Airway epithelial cell (primary cell): Measurements from ENCODE around the gene RAD1. TPM values are rescaled to one million over a fixed set of nuclear protein-coding genes. Genes with fewer than 3 reads are reported as not detected.

Experiments
- total RNA-seq: library from RNA; depleted of rRNA; stranded (reverse); fragments of >200 nt; gene quantifications from 2 replicates; pipeline ENCODE4 v1.2.3, GENCODE V29; 2015

Gene RAD1
- total RNA-seq = 10.8 and 27.3 TPM in 2 replicates

GRCh38 chr5:34915139-34915855 is at the start of gene RAD1, which contains the start of gene BRIX1:
TSS of gene RAD1 (minus strand) at chr5:34915504. CDS start at chr5:34914892, 612 bp downstream.
TSS of gene BRIX1 (plus strand) at chr5:34915711. CDS start at chr5:34915739, 28 bp downstream.

GRCh38 chr5:34929134-34929719 is 13.9 kb upstream of the RAD1 start, which contains the start of gene DNAJC21:
TSS of gene DNAJC21 (plus strand) at chr5:34929559. CDS start at chr5:34929820, 261 bp downstream.

Other genes with a start within 250 kb of the RAD1 start
- gene TTC23L, start 76.3 kb downstream of the RAD1 start, total RNA-seq = 0.05 TPM in 1 of 2 replicates, not detected in the other
- gene BRIX1, start 207 bp upstream of the RAD1 start, total RNA-seq = 35.1 and 45.6 TPM in 2 replicates
- 27.4 and 30.8 TPM in 2 replicates for gene DNAJC21, start 14.1 kb upstream of the RAD1 start, total RNA-seq
- not detected in 2 replicates for gene AGXT2, start 132.4 kb upstream of the RAD1 start, total RNA-seq